Skin of body (tissue), 2 donors: ENCODE results near the gene GPC3. TPM values are rescaled to one million over a fixed set of nuclear protein-coding genes. Genes with fewer than 3 reads are reported as not detected.

ENCODE experiments used
- DNase-seq: peaks from one replicate; lab custom pipeline; 2025; lab: John Stamatoyannopoulos, UW
- total RNA-seq: library from RNA; depleted of rRNA; stranded (reverse); fragments of >200 nt; gene quantifications from one replicate; pipeline ENCODE4 v1.2.3, GENCODE V29; 2014

Gene GPC3
- total RNA-seq, 1 donor from 2014 or later: 307 TPM

- no peak for DNase-seq
Observed at GRCh38 chrX:133929836-133930464, 55.4 kb downstream of the GPC3 start.

GRCh38 chrX:133928365-133928764 is 57.0 kb downstream of the GPC3 start:
- no peak for DNase-seq

GRCh38 chrX:133926809-133927208 is 58.6 kb downstream of the GPC3 start:
- no peak for DNase-seq

- DNase-seq: no peak
Observed at GRCh38 chrX:133926099-133926498, 59.3 kb downstream of the GPC3 start.

- DNase-seq: no peak
Observed at GRCh38 chrX:133924548-133924947, 60.8 kb downstream of the GPC3 start.

- no peak for DNase-seq
Observed at GRCh38 chrX:133923548-133923947, 61.8 kb downstream of the GPC3 start.

- no peak for DNase-seq
Observed at GRCh38 chrX:133923113-133923512, 62.3 kb downstream of the GPC3 start.

GRCh38 chrX:133922390-133922771 is 63.0 kb downstream of the GPC3 start:
- DNase-seq: no peak

GRCh38 chrX:133921764-133922389 is 63.5 kb downstream of the GPC3 start:
- DNase-seq: no peak

GRCh38 chrX:133921086-133921485 is 64.3 kb downstream of the GPC3 start:
- DNase-seq: no peak

- no peak for DNase-seq
Observed at GRCh38 chrX:133918361-133918771, 67.0 kb downstream of the GPC3 start.

GRCh38 chrX:133916984-133917722 is 68.2 kb downstream of the GPC3 start:
- no peak for DNase-seq

GRCh38 chrX:133913658-133914388 is 71.6 kb downstream of the GPC3 start:
- no peak for DNase-seq

- DNase-seq: no peak
Observed at GRCh38 chrX:133913009-133913408, 72.4 kb downstream of the GPC3 start.

GRCh38 chrX:133911825-133912495 is 73.4 kb downstream of the GPC3 start:
- no peak for DNase-seq

GRCh38 chrX:133910539-133910938 is 74.9 kb downstream of the GPC3 start:
- DNase-seq: no peak

GRCh38 chrX:133909888-133910287 is 75.5 kb downstream of the GPC3 start:
- no peak for DNase-seq

GRCh38 chrX:133908223-133908955 is 77.0 kb downstream of the GPC3 start:
- DNase-seq: peak; percentile 85

GRCh38 chrX:133907606-133908005 is 77.8 kb downstream of the GPC3 start:
- peak; percentile 34 for DNase-seq

- DNase-seq: no peak
Observed at GRCh38 chrX:133905305-133905704, 80.1 kb downstream of the GPC3 start.
